G401 (cell line): Measurements from ENCODE around the gene CCDC24. TPM values are rescaled to one million over a fixed set of nuclear protein-coding genes. Genes with fewer than 3 reads are reported as not detected.

ENCODE experiments used
- DNase-seq: peaks from one replicate; pipeline ENCODE4 v3.0.0-alpha.2; 2015; ENCODE audit warnings: low spot score
- in situ Hi-C: cut with HindIII; loops from 2 replicates; pipeline ENCODE4 v1.10.0; 2016; ENCODE audit warnings: low sequenced_read_pairs, mixed read lengths
- total RNA-seq: library from RNA; depleted of rRNA; stranded (reverse); fragments of >200 nt; shearing (Covaris generic); gene quantifications from 2 replicates; pipeline ENCODE4 v1.2.3, GENCODE V29; 2014; rRNA removed

CCDC24 gene
- total RNA-seq, result 2.2 and 8.1 TPM in 2 replicates

DNA sequence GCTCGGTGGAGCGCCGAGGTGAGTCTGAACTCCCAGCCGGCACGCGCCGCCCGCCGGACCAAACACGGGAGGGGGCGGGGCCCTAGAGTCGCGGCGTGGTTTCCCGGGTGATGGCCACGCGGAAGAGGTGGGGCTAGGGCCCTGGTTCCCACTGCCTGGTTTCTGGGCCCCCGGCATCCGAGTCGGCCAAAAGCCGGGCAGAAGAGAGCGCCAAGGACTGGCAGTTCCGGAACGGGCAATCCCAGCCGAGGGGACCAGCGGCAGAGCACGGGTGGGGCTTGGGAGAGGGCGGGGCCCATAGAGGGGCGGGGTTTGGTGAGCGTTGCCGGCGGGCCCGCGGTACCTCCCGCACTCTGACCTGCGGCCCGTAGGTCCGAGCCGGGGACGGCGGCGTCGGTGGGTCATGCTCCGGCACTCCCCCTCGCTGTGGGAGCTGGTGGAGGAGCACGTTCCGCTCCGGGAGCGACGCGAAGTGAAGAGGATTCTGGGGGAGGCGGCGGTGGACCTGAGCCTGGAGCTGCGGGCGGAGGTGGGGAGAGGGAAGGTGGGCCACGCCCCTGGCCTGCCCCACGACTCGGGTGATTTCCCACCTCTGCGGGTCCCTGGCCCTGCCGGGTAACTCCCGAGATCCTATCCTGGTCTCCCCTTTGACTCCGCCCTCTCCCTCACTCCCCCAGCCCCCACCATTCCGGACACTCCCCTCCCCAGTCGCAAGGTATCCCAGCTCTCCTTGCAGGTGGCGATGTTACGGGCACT, at the start of gene CCDC24:
Gene CCDC24 (plus strand): TSS at position 124 of the 756 bp plus-strand sequence. CDS start 280 bp downstream, at position 404.
- peak; percentile 77 for DNase-seq

DNA sequence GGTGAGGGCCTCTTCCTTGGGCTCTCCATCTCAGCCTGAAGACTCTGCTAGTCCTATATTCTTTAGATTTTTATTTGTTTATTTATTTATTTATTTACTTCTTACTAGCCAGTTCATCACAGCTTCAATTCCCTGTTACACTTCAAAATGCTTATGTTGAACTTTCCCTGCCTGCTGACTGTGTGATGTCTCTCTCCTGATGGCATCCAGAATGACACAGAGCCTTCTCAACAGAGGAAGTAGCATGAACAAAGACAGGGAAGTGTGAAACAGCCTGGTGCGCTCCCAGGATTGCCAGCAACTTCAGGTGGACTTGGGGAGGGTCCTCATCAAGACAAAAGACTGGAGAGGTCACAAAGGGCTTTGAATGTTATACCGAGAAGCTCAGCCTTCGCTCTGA, 49.0 kb upstream of the CCDC24 start:
- in situ Hi-C loops, result no loop called here

More for the DNA sequence above, at the start of gene CCDC24:
- in situ Hi-C loops, result no loop called here

DNA sequence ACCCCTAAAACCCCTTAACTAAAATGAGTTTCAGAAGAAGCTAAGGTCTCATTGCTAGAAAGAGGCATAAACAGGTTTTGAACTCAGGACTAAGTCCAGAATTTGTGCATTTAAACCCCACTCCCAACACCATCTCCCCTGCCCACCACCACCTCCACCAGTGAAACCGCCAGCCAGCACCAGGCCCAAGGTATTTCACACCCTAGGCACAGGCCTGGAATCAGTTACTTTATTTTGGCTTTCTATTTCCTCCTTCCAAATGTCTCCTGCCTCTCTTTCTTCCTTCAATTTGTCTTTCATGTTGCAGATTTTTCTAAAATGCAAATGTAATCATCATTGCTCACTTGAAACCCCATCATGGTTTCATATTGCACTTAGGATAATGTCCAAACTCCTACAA, 46.5 kb upstream of the CCDC24 start:
- no peak for DNase-seq
- in situ Hi-C loops, result no loop called here

More for the DNA sequence above, 49.0 kb upstream of the CCDC24 start:
- no peak for DNase-seq

DNA sequence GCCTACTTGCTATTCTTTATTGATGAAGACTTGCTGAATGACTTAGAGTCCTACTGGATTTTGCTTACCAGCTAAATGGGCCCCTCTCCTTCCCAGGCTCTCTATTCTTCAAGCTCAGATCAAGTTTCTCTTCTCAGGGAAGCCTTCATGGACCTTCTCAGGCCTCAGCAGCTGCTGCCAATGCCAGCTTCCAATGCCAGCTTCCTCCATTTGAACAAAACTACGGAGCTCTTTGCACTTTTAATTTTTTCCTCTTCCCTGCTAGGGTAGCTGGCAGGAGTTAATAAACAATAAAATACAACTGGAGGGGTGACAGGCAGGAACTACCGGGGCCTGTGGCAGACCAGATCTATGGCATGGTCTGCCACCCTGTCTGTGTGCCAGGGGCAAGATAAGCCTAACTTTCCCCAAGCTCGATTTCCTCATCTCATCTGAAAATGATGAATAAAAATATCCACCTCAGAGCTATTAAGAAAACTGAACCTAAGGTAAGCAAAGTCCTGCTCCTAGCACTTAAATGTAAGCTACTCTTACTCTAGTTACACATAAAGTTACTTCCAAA, 45.6 kb upstream of the CCDC24 start:
- in situ Hi-C loops, result no loop called here

DNA sequence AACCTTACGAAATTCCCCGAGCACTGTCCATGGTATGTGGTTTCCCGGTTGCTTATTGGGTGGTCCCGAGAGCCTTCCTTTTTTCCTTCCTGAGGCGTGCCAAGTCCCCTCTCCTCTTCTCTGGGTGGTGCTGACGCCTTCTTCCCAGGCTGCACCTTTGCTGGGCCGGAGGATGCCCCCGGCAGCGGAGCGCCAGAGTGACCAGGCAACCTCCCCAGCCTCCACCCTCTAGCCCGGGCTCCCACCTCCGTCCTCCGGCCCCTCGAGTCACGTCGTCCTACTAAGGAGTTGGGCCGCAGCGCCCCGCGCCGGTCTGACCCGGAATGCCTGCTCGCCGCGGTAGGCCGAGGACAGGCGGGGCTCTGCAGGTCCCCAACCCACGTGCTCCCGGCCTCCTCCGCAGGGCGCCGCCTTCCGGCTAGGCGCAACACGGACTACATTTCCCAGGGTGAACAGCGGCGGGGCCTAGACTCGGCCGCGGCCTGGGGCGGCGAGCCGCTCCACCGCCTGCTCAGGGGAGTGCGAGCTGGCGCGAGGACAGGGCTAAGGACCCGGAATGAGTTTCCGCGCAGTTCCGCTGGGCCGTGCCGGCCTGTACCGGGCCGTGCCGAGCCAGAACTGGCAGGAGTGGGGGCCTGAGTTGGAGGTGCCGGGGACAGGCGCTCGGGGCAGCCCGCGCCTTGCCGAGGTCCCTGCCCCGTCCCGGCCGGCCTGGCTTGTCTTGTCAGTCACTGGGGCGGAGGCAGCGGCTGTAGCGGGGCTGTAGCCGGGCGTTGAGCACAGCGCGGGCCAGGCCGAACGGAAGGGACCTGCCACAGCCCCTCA, 45.0 kb upstream of the CCDC24 start, which contains the start of gene IPO13:
Gene IPO13 (plus strand): TSS at position 715 of the 825 bp plus-strand sequence. CDS start 651 bp downstream, outside the sequence.
- DNase-seq, result peak; percentile 95
- in situ Hi-C loops, result no loop called here

More for the DNA sequence above, 45.6 kb upstream of the CCDC24 start:
- no peak for DNase-seq

DNA sequence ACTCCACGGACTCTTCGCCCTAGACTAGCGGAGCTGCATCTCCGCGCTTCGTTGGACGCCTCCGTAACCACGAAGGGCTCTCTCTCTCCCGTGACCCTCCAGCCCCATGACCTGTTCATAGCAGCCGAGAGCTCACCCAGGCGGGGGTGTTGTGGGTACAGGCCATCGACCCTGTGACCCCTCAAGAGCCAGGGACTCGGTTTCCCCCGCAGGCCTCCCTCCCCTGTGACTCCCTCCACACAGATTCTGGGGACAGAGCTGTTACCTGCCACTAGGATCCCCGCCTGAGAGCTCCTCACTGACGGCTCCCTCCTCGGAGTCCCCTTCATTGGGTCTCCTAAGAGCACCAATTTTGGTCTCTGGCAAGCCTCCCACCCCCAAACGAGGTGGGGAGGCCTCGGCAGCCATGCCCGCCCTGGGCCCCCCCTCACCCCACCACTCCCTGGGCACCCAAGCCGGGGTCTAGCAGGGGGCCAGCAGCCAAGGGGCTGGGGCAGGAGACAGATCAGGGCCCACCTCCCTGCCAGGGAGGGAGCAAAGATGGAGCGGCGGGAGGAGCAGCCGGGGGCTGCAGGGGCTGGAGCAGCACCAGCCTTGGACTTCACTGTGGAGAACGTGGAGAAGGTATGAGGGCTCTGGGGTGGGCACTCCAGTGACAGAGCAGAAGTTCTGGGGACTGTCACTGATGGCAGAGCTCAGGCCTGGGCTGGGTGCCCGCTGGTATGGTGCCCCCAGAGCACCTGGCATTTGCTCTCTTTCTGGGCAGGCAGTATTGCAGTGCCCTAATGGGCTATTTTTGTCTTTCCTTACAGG, 44.1 kb upstream of the CCDC24 start:
- DNase-seq, result peak; percentile 71
- in situ Hi-C loops, result no loop called here

DNA sequence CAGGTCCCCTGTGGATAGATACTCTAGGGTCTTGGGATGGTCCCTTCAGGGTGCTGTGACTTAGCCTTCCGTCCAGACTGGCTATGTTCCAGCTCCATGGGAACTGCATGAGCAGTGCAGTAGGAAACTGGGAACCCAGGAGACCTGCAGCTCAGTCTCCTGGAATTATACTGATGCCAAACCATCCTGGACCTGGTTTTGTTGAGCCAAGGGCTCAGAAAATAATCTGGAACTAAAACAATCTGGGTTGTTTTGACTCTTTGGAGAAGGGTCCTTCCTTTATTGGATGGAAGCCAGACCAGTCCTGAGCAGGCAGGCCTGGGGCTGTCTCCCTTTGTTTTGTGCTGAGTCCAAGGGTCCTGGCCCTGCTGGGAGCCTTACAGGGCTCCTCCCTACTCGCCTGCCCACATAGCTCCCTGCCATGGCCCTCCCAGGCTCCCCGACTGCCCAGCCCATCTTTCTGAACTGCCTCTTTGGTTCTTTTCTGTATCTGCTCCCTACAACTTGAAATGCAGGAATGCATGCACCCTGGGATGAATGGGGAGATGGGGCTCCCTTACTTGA, 43.4 kb upstream of the CCDC24 start:
- no peak for DNase-seq
- in situ Hi-C loops, result no loop called here

DNA sequence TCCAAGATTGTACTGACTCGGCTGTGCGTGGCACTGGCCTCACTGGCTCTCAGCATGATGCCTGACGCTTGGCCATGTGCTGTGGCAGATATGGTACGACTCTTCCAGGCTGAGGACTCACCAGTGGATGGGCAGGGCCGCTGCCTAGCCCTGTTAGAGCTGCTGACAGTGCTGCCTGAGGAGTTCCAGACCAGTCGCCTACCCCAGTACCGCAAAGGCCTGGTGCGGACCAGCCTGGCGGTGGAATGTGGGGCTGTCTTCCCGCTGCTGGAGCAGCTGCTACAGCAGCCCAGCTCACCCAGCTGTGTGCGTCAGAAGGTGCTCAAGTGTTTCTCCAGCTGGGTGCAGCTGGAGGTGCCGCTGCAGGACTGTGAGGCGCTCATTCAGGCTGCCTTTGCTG, 41.7 kb upstream of the CCDC24 start:
- in situ Hi-C loops, result no loop called here

DNA sequence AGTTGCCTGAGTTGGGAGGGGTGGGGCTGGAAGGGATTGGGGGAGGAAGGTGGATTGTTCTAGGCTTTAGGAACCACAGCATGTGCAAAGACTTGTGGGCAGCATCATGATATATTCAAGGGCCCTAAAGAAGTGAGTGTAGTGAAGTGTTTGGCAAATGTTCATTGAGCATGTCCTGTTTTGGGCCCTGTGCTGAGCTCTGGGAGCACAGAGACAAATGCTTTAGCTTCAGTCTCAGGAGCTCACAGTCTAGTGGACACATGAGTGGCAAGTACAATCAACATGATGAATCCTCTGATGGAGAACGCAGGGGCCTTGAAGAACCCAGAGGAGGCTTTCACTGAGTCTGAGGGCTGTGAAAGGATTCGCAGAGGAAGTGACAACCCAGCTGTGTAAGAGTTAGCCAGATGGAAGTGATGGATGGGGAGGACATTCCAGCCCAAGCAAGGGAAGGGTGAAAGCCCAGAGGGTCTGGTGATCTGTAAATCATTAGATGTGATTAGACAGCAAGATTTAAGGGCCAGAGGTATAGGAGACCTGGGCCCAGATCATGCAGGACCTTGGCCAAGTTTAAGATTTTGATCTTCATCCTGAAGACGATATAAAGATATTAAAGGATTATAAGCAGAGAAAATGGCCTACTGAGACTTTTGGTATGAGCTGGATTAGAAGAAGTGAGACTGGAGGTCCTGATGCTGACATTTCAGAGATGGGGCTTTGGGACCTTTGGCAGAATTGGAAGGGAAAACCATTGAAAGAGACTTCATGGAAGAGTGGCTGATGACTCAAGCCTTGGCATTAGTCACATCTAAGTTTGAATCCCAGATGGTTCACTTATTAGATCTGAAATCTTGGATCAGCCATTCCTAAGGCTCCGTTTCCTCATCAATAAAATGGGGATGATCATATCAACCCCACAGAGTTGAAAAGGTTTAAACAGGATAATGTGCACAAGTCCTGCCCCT, 40.1 kb upstream of the CCDC24 start:
- in situ Hi-C loops, result no loop called here

More for the DNA sequence above, 41.7 kb upstream of the CCDC24 start:
- no peak for DNase-seq

DNA sequence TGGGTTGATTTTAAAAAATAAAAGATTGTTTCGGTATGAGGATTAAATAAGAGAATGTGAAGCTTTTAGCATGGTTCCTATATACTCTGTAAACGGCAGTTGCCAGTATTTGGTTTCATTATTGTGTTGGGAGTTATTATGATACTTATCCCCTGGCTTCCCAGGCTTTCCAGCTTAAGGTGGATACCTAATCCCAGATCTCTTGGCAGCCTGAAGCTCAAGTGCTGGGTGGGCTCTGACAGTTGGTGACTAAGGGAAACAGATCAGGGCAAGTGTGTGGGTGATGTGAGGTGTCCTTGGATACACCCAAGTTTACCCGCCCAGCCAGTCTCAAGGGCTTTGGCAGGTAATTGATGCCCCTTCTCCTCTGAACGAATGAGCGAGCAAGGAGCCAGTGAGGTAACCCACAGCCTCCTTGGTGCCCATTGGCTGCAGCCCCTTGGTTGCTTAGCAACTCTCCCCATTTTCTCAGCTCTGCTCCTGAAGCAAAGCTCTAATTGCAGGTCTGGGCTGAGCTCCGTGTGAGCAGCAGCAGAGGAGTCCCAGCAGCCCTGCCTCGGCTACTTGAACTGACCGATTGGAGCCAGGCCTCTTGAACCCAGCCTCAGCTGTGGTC, 38.6 kb upstream of the CCDC24 start:
- in situ Hi-C loops, result no loop called here
- peak; percentile 69 for DNase-seq

More for the DNA sequence above, 40.1 kb upstream of the CCDC24 start:
- no peak for DNase-seq

DNA sequence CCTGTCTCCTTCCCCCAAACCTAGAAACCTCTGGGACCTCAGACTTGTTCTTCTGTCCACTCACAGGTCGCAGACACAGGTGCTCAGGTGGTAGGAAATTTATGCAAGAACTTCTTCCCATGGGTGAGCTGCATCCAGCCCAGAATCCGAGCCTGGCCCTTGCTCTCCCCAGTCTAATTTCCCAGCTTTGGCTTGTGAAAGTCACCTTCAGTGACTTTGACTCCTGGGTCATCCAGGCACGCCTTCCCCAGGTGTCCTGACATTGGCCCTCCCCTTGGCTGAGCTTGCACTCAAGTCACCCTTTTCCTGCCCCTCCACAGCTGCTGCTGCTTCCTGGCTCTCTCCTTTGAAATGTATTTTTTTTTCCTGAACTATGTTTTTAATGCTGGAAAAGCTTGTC, 38.0 kb upstream of the CCDC24 start:
- in situ Hi-C loops, result no loop called here
- DNase-seq, result no peak

DNA sequence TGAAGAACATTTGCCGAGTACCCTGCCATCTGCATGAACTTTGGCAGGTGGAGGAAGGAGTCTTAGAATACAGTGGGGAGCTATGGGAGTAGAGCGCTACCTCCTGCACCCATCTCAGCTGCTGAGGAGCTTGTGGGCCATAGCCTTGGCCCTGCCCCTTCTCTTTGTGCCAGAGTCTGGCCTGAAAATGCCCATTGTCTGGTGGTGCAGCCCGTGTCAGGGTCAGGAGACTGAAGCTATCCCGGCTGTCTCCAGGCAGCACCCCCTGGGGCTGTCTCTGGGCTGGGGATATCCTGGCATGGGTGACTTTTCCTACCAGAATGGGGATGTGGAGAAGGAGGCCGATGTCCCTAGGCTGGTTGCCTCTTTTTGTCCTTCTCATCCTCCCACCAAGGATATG, 37.4 kb upstream of the CCDC24 start:
- no peak for DNase-seq
- in situ Hi-C loops, result no loop called here

DNA sequence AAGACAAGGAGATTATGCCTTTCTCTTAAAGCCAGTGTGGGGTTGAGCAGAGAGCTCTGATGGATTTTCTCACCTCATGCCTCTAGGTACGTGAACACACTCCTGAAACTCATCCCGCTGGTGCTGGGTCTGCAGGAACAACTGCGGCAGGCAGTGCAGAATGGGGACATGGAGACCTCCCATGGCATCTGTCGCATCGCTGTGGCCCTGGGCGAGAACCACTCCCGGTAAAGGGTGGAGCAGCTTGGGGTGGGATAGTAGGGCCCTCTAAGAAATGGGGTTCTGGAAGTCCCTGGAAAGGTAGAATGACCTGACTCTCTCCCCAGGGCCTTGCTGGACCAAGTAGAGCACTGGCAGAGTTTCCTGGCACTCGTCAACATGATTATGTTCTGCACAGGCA, 35.2 kb upstream of the CCDC24 start:
- no peak for DNase-seq
- in situ Hi-C loops, result no loop called here

DNA sequence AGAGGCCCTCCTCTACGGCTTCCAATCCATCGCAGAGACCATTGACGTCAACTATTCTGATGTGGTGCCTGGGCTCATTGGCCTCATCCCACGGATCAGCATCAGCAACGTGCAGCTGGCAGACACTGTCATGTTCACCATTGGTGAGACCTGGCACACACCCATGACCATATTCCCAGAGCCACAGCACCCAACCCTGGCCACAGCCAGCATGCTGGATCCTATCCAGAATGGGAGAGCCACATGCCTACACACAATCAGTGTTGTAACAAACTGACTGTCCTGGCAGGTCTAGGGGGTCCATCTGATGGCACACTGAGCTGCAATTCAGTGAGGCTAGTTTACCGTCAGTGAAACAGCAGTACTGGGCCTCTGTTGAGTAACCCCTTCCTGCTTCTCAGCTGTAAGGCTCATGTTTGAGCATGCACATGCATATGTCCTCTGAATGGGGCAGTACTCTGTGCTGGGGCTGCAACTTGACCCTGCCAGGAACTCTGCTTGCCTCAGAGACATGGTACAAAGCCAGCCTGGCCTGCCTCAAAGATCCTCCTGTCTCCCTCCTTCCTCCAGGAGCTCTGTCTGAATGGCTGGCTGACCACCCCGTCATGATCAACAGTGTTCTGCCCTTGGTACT, 33.9 kb upstream of the CCDC24 start:
- in situ Hi-C loops, result no loop called here
- no peak for DNase-seq

DNA sequence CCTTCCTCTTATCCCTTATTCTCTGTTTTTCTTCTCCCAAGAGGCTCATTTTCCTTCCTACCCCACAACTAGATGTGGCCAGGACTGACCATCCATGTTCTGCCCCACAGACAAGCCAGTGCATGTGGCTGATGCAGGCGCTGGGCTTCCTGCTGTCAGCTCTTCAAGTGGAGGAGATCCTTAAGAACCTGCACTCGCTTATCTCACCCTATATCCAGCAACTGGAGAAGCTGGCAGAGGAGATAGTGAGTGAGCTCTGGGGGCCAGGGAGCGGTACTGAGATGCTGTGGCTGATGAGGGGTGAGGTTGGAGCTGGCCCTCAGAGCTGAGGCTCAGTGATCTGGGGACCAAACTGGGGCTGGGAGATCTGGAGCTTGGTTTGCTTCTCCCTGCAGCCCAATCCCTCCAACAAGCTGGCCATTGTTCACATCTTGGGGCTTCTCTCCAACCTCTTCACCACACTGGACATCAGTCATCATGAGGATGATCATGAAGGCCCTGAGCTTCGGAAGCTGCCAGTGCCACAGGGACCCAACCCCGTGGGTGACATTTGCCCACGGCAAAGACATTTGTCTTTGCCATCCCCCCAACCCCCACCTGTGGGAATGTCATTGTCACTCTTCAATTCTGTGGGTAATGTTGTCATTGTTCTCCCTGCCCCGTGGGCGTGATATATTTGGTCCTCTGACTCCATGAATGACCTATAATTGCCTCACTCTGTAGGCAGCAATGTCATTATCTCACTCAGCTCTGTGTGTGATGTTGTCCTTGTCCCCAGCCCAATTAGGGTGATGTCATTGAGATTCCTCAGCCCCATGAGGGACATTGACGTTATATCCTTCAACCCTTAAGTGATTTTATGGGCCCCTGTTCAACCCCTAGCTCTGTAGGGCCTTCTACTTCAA, 32.8 kb upstream of the CCDC24 start:
- in situ Hi-C loops, result no loop called here
- DNase-seq, result no peak

DNA sequence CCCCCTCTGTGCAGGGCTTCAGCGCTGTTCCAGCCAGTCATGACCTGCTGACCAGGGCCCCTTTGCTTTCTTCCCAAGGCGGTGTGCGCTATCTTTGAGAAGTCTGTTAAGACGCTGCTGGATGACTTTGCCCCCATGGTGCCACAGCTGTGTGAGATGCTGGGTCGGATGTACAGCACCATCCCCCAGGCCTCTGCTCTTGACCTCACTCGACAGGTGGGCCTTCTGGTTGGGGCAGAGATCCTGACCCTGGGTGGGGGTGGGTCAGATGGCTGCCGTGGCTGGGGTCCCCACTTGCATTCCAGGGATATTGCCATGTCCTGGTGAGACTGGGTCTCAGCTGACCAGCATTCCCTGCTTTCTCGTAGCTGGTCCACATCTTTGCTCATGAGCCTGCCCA, 30.6 kb upstream of the CCDC24 start:
- in situ Hi-C loops, result no loop called here
- no peak for DNase-seq
